NCI-H1694 (cell line): ENCODE results near the gene PDSS1.
A peak's percentile ranks its signal among the peaks of the same experiment; 100 is the strongest.

Experiments
- DNase-seq: peaks from one replicate; lab custom pipeline; 2025; lab: John Stamatoyannopoulos, UW

Gene PDSS1

GRCh38 chr10:26699631-26700030 is 2.1 kb downstream of the PDSS1 start:
- no peak for DNase-seq

- no peak for DNase-seq
Observed at GRCh38 chr10:26700884-26701630, 3.6 kb downstream of the PDSS1 start.

GRCh38 chr10:26703096-26703495 is 5.6 kb downstream of the PDSS1 start:
- DNase-seq: no peak

- DNase-seq: no peak
Observed at GRCh38 chr10:26703974-26704373, 6.5 kb downstream of the PDSS1 start.

GRCh38 chr10:26706206-26706605 is 8.7 kb downstream of the PDSS1 start:
- DNase-seq: no peak

DNA sequence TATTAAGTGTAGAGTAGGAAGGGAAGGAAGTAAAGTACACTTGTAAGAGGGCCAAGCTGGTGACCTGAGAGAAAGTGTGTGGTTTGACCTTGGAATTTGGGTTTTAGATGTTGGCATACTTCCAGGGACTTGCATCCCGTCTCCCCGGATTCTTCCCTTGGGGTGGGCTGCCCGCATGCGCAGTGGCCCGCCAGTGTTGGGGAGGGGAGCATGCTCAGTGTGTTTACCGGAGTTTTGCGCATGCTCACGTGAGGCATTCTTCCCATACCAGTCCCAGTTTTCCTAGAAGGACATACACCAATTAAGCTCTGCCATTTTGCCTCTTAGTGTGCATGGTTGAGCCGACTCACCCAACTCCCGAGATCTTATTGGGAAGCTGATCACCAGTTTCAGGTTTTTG is 9.4 kb downstream of the PDSS1 start:
- DNase-seq: no peak

DNA sequence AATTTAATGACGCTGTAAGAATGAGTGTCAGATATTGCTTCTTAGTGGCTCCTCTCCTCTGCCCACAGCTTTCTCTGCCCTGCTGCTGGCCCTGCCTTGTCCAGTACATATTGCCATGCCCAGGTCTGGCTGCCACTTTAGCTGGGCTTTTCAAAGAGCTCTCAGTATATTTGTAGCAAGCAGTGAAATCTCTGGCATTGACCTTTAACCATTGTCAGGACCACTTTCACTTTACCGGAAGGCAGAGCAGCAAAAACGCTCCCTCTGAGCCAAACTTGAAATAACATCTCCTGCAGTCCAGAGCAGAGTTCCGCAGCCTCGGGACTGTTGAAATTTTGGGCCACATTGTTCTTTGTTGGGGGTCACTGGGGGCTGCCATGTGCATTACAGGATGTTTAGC is 13.8 kb downstream of the PDSS1 start:
- DNase-seq: no peak

GRCh38 chr10:26714415-26715136 is 17.1 kb downstream of the PDSS1 start:
- no peak for DNase-seq

GRCh38 chr10:26715137-26715487 is 17.6 kb downstream of the PDSS1 start:
- DNase-seq: no peak

DNA sequence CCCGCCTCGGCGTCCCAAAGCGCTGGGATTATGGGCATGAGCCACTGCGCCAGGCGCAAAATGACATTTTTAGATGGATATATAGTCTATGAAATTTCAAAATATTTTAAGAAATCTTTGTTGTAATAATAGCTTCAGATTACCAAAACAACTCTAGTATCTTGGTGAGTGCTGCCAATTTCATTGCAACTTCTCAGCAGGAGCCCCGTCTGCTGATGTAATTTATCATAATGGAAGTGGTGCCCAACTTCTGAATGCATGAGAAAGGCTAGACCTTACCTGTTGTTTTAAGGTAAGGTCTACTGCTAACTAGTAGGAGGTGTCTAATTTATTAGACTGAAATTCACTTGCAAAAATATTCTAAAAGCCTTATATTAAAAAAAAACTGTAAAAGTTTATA is 20.0 kb downstream of the PDSS1 start:
- no peak for DNase-seq

GRCh38 chr10:26721561-26721960 is 24.1 kb downstream of the PDSS1 start:
- DNase-seq: no peak

- no peak for DNase-seq
Observed at GRCh38 chr10:26723016-26723415, 25.5 kb downstream of the PDSS1 start.

DNA sequence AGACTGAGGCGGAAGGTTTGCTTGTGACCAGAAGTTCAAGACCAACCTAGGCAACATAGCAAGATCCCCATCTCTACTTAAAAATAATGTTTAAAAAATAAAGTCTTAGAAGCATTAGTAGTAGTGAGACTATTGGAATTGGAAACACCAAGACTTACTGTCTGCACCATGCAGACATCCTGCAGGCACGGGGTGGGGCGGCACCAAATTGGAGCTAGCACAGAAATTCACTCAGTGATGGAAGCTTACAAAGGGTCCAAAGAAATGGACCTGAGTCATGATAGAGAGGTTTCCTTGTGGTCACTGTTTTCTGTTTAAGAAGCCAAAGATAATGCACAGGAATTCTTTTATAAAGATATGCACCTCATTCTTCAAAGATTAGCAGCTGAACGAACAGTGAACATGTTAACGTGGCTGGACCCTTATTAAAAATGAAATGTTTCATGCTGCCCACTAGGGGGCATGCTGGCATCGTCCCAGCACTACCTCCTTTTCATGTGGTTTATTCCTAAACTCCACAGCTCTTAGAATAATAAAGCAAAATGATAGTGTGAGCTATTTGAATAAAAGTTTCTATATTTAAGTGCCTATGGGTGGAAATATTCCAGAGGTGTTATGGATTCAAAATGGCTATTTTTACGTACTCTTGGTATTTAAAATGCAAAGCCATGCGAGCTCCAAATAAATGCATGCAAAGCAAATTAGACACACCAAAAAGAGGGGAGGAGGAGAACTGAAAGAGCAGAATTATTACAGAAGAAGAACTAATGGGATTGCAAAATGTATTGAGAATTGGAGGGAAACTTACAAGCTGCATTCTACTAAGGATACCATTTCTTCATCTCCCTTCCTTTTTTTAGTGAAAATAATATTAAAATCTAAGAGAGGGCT is 28.6 kb downstream of the PDSS1 start:
- DNase-seq: peak; percentile 13

GRCh38 chr10:26727005-26727404 is 29.5 kb downstream of the PDSS1 start:
- DNase-seq: no peak

- DNase-seq: no peak
Observed at GRCh38 chr10:26728957-26729356, 31.5 kb downstream of the PDSS1 start.

DNA sequence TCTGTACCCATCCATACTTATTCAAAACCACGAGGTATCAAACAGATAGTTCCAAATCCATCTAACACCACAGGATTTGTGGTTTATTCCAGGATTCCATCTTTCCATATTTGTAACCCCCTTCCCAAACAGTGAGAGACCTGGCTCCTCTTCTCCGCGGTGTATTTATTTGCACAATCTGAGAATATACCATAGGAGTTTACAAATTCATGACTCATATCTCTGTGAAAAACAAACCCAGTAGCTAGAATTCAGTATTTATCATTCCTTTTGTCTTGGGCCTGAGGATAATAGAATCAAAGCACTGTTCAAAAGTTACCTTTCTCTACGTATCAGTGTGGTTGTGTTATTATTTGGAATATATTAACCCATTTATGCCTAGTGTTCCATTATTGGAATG is 31.9 kb downstream of the PDSS1 start:
- DNase-seq: no peak

- DNase-seq: no peak
Observed at GRCh38 chr10:26730552-26730951, 33.1 kb downstream of the PDSS1 start.

DNA sequence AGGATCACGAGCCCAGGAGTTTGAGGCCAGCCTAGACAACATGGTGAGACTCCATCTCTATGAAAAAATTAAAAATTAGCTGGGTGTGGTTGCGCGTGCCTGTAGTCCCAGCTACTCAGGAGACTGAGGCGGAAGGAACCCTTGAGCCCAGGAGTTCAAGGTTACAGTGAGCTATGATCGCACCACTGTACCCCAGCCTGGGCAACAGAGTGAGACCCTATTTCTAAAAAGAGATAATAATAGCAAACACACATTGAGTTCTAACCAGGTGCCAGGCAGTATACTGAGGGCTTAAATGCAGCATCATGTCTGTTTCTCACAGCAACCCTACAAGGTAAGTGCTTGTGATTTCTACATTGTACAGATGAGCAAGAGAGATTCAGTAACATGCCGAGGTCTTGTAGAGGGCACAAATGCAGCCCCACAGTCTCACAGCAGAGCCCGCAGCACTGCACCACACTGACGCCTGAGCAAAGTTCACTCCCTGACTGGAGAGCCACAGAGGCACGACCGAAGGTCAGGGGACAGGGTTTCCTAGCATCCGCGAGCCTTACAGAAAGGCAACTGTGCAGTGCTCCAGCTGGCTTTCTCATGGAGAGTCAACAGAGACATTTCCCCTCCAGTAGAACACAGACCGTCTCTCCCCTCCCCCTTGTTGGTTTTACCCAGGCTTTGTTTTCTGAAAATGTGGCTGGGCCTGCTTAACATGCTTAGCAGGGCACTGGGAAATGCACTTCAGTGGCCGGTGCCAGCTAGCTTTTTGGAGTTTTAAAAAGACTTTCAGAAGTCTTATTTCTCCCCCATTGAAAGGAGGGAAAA is 36.5 kb downstream of the PDSS1 start:
- DNase-seq: no peak

DNA sequence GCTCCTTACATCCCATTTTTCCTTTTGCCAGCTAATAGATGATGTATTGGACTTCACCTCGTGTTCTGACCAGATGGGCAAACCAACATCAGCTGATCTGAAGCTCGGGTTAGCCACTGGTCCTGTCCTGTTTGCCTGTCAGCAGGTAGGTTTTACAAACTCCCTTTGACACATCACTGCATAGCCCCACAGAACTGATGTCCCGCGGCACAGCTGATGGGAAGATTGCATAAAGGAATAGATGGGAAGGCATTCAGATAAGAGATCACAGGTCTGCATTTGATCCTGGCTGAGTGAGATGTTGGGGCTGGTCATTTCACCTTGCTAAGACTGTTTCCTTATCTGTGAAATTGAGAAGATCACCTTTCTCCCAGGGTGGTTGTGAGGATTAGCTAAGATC is 37.9 kb downstream of the PDSS1 start:
- no peak for DNase-seq

DNA sequence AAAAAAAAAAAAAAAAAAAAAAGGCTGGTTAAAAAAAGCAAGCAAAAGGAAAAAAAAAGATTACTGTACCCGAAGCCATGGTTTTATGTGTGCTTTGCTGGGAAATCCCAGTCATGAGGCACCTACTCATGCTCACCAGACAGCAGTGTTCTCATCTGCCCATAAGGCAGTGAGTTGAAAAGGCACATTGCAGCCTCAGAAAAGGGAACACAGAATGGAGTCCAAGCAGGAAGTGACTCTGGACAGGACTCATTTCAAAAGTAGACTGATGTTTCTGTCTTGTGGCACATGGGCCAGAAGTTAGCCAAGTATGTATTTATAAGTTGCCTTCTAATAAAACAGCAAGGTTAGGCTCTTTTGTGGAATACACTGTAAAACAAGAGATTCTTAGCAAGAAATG is 40.2 kb downstream of the PDSS1 start:
- DNase-seq: no peak

GRCh38 chr10:26738301-26738911 is 40.9 kb downstream of the PDSS1 start:
- DNase-seq: no peak
